MCF 10A (cell line): ENCODE data around the gene CDKN1A. TPM values are rescaled to one million over a fixed set of nuclear protein-coding genes. Genes with fewer than 3 reads are reported as not detected.

Source experiments
- BruUV-seq: library from RNA; stranded (reverse); fragments of 400-500 nt; replicated peaks from 2 replicates; lab custom pipeline; 2021; lab: Mats Ljungman, UMichigan
- CTCF ChIA-PET: fragments of 300-600 bp; sonication (Branson Sonifier 250); formaldehyde crosslinking; extraction: SDS; loops from one replicate; lab custom pipeline; 2021; ENCODE audit warnings: antibody characterized with exemption, inconsistent platforms; lab: Yijun Ruan, JAX
- POLR2A ChIA-PET: fragments of 300-600, 350-650 bp; sonication (Branson Sonifier 250); formaldehyde crosslinking; extraction: SDS; loops from one replicate; lab custom pipeline; 2020; ENCODE audit warnings: antibody characterized with exemption, inconsistent platforms; lab: Yijun Ruan, JAX
- DNase-seq: peaks from one replicate; pipeline ENCODE4 v3.0.0-alpha.2; 2018; ENCODE audit not compliant: unreplicated experiment
- H3K27ac Mint-ChIP-seq: one replicate; pipeline ENCODE4 v1.8.0; 2022; ENCODE audit warnings: mild to moderate bottlenecking, low read depth, mixed read lengths; ENCODE audit not compliant: unreplicated experiment
- H3K27me3 Mint-ChIP-seq: one replicate; pipeline ENCODE4 v1.8.0; 2022; ENCODE audit warnings: mixed read lengths; ENCODE audit not compliant: insufficient read depth, unreplicated experiment
- H3K36me3 Mint-ChIP-seq: one replicate; pipeline ENCODE4 v1.8.0; 2022; ENCODE audit warnings: mild to moderate bottlenecking, moderate library complexity, mixed read lengths; ENCODE audit not compliant: insufficient read depth, unreplicated experiment
- H3K4me1 Mint-ChIP-seq: one replicate; pipeline ENCODE4 v1.8.0; 2022; ENCODE audit warnings: mixed read lengths; ENCODE audit not compliant: insufficient read depth, unreplicated experiment
- H3K4me3 Mint-ChIP-seq: one replicate; pipeline ENCODE4 v1.8.0; 2022; ENCODE audit warnings: mild to moderate bottlenecking, moderate library complexity, mixed read lengths; ENCODE audit not compliant: unreplicated experiment
- H3K9me3 Mint-ChIP-seq: one replicate; pipeline ENCODE4 v1.8.0; 2022; ENCODE audit warnings: mixed read lengths; ENCODE audit not compliant: unreplicated experiment
- CTCF ChIP-seq: fragments of 200-600 bp; IDR thresholded peaks from one replicate; pipeline ENCODE4 v1.8.0; 2022; ENCODE audit warnings: antibody characterized with exemption, mild to moderate bottlenecking; ENCODE audit not compliant: unreplicated experiment
- intact Hi-C: fragments of 100-400 bp; cut with micrococcal nuclease; formaldehyde crosslinking; loops from 2 replicates; pipeline ENCODE4 v1.14.1; 2022
- total RNA-seq: library from RNA; stranded (reverse); gene quantifications from 2 replicates; pipeline ENCODE4 v1.2.3, GENCODE V29; 2022

The CDKN1A gene
- total RNA-seq, 1 experiment from 2014 or later = 407 TPM

- BruUV-seq = no TSS peak
These were observed 23.3 kb upstream of the CDKN1A start for GRCh38 chr6:36655085-36655724.

GRCh38 chr6:36656441-36656840 is 22.1 kb upstream of the CDKN1A start:
- no peak for TF ChIP-seq CTCF
- Mint-ChIP-seq H3K4me3 (no peak overlapping the region), H3K27ac (no peak overlapping the region), H3K4me1 (peaks cover 13% of the 10 kb centered on the region), H3K36me3 (no peaks in the 10 kb centered on the region), H3K9me3 (no peaks in the 10 kb centered on the region), H3K27me3 (peaks cover 12% of the 10 kb centered on the region)
- no TSS peak for BruUV-seq
- intact Hi-C loops = no loop called here
- POLR2A ChIA-PET = interaction anchor here (0.8 to 2.4 kb wide), 2 partner anchors 10 to 22 kb away, joined by 3 to 6 read pairs; partner anchors contain the start of gene CDKN1A
- CTCF ChIA-PET = no interaction called here
- no peak for DNase-seq

More at GRCh38 chr6:36655085-36655724, 23.3 kb upstream of the CDKN1A start:
- H3K9me3 Mint-ChIP-seq = no peaks in the 10 kb centered on the region
- H3K27me3 Mint-ChIP-seq = peaks cover 12% of the 10 kb centered on the region
- DNase-seq = no peak
- POLR2A ChIA-PET = interaction anchor here (0.6 to 1.4 kb wide), 4 partner anchors 11 to 227 kb away, joined by 3 to 5 read pairs (median 4); partner anchors contain the start of gene CDKN1A
- no peak overlapping the region for H3K27ac Mint-ChIP-seq
- no peak overlapping the region for H3K4me3 Mint-ChIP-seq
- no peak for TF ChIP-seq CTCF
- no peaks in the 10 kb centered on the region for H3K36me3 Mint-ChIP-seq
- intact Hi-C loops = no loop called here
- H3K4me1 Mint-ChIP-seq = peaks cover 13% of the 10 kb centered on the region
- CTCF ChIA-PET = interaction anchor here (0.6 to 1.0 kb wide), 2 partner anchors 16 to 92 kb away, joined by 3 to 4 read pairs; no protein-coding TSS in a partner anchor

- intact Hi-C loops = no loop called here
- POLR2A ChIA-PET = interaction anchor here (2.0 to 2.4 kb wide), 2 partner anchors 10 to 21 kb away, joined by 6 to 8 read pairs; partner anchors contain the start of gene CDKN1A
- no TSS peak for BruUV-seq
- Mint-ChIP-seq H3K36me3 (no peaks in the 10 kb centered on the region), H3K4me3 (no peak overlapping the region), H3K27ac (no peak overlapping the region), H3K9me3 (no peaks in the 10 kb centered on the region), H3K27me3 (peaks cover 12% of the 10 kb centered on the region), H3K4me1 (peaks cover 15% of the 10 kb centered on the region)
- DNase-seq = no peak
- CTCF ChIA-PET = interaction anchor here (0.8 kb wide), 1 partner anchor 63 kb away, joined by 3 read pairs; no protein-coding TSS in a partner anchor
- TF ChIP-seq CTCF = no peak
These were observed 21.2 kb upstream of the CDKN1A start for GRCh38 chr6:36657271-36657670.

GRCh38 chr6:36657942-36658544 is 20.5 kb upstream of the CDKN1A start:
- H3K36me3 Mint-ChIP-seq = no peaks in the 10 kb centered on the region
- BruUV-seq = no TSS peak

More at GRCh38 chr6:36657942-36658544, 20.5 kb upstream of the CDKN1A start:
- Mint-ChIP-seq H3K27me3 (peaks cover 12% of the 10 kb centered on the region), H3K4me1 (peaks cover 23% of the 10 kb centered on the region), H3K9me3 (no peaks in the 10 kb centered on the region), H3K27ac (peak overlapping the region; percentile 30), H3K4me3 (no peak overlapping the region)
- DNase-seq = no peak
- CTCF ChIA-PET = interaction anchor here (0.8 to 1.2 kb wide), 2 partner anchors 23 to 35 kb away, joined by 3 to 4 read pairs; no protein-coding TSS in a partner anchor
- intact Hi-C loops = no loop called here
- TF ChIP-seq CTCF = no peak
- POLR2A ChIA-PET = interaction anchor here (2.0 to 3.1 kb wide), 3 partner anchors 9 to 20 kb away, joined by 6 to 23 read pairs (median 8); partner anchors contain the start of gene CDKN1A
